Stimulated activated CD8-positive, alpha-beta memory T cell treated with anti-CD3 and anti-CD28 coated beads, Interleukin-7, amount 100 ng/mL, for 24 hours (primary cell): Measurements from ENCODE around the gene IL17REL.
A peak's percentile ranks its signal among the peaks of the same experiment; 100 is the strongest.

Experiments
- DNase-seq: peaks from one replicate; pipeline ENCODE4 v3.0.0-alpha.2; 2020; ENCODE audit warnings: low read depth

Gene IL17REL

GRCh38 chr22:50002791-50003190 is 9.8 kb downstream of the IL17REL start:
- DNase-seq = no peak

DNA sequence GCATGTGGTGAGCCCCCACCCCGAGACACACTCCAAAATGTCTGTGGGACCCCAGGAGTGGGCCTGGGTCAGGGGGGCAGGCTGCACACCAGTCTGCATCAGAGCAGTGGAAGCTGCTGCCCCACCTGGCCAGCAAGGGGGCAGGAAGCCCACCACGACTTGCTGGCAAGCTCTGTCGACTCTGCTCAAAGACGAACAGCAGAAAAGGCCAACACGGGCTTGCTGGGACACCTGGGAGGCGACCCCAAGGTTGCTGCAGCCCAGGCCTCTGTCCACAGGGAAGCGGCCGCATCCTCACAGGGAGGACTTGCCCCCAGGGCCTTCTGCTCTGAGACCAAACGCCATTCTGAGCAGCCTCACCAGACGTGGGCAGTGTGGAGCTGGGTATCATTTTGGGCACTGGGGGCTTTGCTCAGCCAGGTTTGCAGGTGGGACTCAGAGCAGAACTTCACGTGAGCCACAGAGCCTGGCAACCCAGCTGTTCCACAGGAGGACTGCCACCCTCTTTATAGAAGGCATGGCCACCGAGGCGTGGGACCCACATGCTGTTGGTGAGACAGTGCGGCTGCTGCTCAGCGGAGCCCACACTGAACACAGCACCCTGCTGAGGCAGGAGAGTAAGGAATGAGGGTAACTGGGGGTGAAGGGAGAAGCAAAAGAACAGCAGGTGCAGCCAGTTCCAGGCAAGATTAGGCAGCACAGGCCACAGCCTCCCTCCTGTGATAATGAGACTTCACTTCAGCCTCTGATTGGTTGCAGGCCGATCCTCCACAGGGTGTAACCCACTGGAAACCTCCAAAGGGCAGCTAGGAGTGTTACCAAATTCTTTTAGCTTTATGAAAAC is 11.0 kb downstream of the IL17REL start:
- no peak for DNase-seq

DNA sequence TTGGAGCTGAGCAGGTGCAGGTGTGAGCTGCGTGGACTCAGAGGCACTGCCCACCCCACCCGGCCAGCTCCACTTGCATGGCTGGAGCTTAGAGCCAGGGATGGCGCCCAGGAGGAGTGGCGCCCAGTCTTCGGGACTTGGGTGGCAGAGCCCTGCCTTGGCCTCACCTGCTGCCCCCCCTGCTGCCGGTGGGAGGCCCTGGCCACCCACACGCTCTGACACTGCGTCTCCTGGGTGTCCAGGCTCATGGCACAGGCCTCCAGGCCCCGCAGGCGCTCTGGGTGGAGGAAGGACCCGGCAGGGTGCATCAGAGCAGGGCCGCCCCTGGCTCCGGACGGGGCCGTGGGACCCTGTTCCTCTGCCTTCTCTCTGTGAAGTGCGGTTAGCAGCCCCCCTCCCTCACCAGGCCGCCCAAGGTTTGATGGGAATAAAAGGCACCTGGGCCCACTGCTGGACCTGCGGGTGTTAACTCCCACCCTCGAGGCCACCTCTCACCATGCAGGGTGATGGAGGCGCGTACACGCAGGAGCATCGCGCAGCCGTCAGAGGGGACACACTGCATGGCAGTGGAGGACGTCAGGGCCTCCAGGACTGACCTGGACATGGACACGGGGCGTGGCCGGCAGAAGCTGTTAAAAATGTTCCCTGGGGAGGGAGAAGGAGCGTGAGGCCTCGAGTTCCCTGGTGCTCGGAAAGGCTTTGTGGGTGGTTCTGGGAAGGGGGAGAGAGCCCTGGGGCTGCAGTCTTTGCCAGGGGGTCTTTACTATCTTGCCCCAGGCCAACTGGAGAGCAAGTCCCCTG is 11.8 kb downstream of the IL17REL start:
- no peak for DNase-seq

DNA sequence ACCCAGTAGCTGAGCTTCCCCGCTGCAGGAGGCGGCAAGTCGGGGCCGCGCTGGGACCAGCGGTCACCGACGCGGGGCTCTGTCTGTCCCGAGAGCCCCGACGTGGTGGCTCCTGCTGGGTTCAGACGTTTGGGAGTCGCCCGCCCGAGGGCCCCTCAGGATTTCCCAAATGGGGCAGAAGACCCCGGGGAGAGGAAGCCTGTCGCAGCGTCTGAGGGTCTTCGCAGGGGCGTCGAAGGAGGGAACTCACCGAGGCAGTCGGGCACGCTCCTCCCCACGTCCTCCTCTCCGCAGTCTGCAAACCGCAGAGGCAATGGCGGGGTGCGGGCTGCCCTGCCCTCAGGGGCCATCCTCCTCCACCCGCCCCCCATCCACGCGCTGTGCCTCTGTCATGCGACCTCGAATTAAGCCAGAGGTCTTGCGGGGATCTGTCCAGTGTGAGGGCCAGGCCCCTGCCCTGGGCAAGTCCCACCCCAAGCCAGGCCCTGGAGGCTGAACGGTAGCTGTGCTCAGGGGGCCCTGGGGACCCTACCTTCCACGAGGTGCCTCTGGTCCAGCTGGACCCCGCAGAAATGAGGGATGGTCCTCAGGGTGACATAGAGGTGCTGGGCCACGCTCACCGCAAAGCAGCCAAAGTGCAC is 12.5 kb downstream of the IL17REL start:
- DNase-seq = no peak

GRCh38 chr22:49999063-49999945 is 13.3 kb downstream of the IL17REL start:
- no peak for DNase-seq

- DNase-seq = no peak
Observed at GRCh38 chr22:49998718-49999062, 13.9 kb downstream of the IL17REL start.

DNA sequence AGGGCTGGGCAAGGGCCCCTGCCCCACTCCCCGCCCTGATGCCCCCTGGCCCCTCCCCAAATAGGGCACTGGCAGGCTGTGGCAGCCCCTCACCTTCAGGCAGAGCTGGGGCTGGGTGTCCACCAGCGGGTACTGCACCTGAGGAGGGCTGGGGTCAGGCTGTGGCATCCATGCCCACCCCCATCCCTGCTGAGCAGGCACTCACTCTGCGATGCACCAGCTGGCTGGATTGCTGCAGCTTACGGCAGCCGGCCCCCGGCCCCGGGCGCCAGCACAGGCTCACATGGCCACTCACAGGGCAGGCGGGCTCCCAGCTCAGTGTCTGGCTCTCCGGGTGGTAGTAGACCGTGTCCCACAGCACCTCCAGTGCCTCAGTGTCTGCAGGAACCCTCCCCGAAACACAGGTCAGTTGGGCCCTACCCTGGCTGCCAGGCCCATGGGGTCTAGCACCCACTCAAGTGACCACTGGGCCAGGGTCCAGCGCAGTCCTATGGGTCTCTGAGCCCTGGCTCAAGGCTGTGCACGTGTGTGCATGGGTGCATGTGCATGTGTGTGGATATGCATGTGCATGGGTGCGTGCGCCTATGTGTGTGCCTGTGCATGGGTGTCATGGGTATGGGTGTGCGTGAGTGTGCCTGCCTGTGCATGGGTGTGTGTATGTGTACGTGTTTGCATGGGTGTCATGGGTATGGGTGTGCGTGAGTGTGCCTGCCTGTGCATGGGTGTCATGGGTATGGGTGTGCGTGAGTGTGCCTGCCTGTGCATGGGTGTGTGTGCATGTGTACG is 14.4 kb downstream of the IL17REL start:
- DNase-seq = no peak

- DNase-seq = no peak
Observed at GRCh38 chr22:49997251-49997599, 15.3 kb downstream of the IL17REL start.

DNA sequence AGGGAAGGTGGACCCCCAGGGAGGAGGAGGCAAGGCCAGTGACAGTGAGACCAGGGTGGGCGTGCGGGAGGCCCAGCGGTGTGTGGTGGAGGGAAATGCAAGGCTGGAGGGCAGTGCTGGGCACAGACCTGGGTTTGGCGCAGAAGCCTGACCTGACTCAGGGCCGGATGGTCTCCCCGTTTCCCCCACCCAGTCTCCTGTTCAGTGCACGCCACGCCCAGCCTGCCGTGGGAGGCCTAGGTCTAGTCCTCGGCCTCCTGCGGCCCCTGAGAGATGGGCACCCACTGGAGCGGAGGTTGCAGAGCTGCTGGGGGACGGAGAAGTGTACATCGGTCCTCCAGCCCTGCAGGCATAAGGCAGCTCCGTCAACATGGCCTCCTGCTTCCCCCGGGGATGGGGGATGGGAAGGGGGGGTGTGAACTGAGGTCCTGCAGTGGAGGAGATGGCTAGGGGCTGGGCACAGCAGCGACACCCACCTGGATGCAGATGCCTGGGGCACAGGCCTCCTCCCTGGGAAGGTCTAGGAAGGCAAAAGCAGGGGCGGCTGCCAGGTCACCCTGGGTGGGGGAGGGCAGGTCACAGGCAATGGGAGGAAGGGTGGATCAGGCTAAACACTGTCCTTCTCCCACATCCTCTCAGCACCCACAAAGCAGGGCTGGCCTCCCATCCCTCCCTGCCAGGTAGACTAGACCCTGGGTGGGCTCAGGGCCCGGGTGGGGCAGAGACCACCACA is 15.9 kb downstream of the IL17REL start:
- no peak for DNase-seq

DNA sequence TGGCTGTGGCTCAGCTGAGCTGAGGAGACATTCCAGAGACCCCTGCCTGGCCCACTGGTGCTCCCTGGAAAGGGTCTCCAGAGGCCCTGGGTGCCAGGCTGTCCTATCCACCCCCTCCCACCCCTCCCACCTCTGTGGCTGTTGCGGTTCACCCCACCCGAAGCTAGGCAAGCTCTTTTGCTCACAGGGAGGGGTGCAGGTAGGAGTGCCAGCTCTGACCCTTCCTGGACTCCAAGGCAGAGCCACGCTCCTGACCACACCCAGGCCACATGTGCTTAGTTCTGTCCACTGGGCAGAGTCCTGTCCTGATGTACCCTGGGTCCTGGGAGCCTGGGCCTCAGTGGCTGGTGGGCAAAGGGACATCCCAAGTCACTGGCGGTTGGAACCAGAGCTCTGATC is 16.4 kb downstream of the IL17REL start:
- DNase-seq = no peak

GRCh38 chr22:49995361-49996118 is 17.0 kb downstream of the IL17REL start:
- no peak for DNase-seq

DNA sequence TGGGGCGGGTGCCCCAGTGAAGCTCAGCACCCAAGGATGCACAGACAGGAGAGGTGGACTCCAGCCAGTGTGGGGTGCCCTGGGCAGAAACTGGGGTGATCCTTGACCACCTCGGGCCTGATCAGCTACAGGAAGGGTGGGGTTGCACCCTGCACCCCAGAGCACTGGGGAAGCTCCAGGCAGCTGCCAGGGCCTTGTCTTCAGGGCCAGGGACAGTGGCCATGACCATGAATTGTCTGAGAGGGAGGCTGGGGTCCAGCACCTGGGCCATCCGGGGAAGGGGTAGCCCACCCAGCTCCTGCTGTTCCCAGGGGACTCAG is 17.6 kb downstream of the IL17REL start:
- DNase-seq = no peak

DNA sequence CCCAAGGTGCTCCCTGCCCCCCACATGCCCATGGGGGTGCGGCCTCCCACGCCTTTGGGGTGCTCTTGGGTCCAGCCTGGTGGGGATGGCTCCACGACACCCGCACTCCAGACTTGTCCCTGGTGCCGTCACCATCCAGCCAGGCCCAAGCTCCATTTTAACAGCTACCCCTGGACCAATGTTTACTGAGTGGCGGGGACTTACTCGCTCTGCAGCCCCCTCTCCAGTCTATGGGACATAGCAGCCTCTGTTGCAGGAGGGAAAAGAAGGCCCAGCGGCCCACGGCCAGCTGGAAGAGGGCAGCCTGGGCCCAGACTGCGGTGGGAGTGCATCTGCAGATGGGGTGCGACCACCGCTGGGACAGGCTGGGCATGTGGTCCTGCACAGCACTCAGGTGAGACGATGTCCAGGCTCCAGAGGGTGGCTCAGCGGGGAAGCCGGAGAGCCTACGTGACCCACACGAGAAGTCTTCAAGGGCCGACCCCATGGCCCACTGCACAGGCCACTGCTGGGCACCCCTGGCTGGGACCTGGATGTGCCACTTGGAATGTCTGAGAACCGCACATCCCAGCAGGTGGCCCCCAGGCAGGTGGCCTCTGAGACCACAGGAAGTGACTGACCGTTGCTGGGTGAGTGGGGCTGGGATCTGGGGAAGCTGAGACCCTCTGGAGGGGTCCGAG is 18.1 kb downstream of the IL17REL start:
- DNase-seq = no peak

- DNase-seq = no peak
Observed at GRCh38 chr22:49993649-49994360, 18.8 kb downstream of the IL17REL start.

GRCh38 chr22:49992921-49993648 is 19.5 kb downstream of the IL17REL start:
- peak; percentile 44 for DNase-seq

DNA sequence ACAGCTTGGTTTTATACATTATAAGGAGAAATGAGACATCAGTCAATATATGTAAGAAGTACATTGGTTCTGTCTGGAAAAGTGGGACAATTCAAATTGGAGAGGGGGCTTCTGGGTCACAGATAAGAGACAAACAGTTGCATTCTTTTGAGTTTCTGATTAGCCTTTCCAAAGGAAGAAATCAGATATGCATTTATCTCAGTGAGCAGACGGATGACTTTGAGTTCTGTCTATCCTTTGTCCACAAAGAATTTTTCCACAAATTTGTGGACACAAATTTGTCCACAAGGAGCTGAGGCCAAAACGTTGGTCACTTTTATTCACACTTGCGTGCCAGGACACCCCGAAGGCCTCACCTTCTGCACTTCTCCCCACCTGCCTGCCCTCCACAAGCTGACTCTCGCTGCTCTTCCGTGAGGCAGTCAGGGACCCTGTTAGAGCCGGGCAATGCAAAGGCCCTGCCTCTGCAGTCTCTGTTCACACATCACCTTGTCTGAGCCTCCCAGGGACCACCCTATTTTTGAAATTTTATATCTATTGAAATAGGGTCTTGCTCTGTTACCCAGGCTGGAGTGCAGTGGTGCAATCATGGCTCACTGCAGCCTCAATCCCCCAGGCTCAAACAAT is 20.5 kb downstream of the IL17REL start:
- no peak for DNase-seq

- no peak for DNase-seq
Observed at GRCh38 chr22:49991167-49991566, 21.4 kb downstream of the IL17REL start.
